HG03095 (cell line): ENCODE measurements around the gene SAP30BP.

Experiments
- ATAC-seq: cut with Tn5 transposase; IDR thresholded peaks from one replicate; pipeline ENCODE4 v1.9.1; 2021; ENCODE audit warnings: moderate library complexity; ENCODE audit not compliant: unreplicated experiment

Gene SAP30BP

GRCh38 chr17:75737133-75737962, 70.2 kb downstream of the SAP30BP start:
- no peak for ATAC-seq

- no peak for ATAC-seq
These were observed 71.2 kb downstream of the SAP30BP start for GRCh38 chr17:75738218-75738802.

- no peak for ATAC-seq
These were observed 72.0 kb downstream of the SAP30BP start for GRCh38 chr17:75739174-75739573.

- no peak for ATAC-seq
These were observed 72.7 kb downstream of the SAP30BP start for GRCh38 chr17:75739801-75740200.

- no peak for ATAC-seq
These were observed 73.1 kb downstream of the SAP30BP start for GRCh38 chr17:75740215-75740614.

- no peak for ATAC-seq
These were observed 73.5 kb downstream of the SAP30BP start for GRCh38 chr17:75740631-75741077.

- ATAC-seq: no peak
These were observed 75.2 kb downstream of the SAP30BP start for GRCh38 chr17:75742337-75742736.

GRCh38 chr17:75743625-75744206, 76.6 kb downstream of the SAP30BP start:
- no peak for ATAC-seq

- ATAC-seq: no peak
These were observed 81.6 kb downstream of the SAP30BP start for GRCh38 chr17:75748706-75749105.

GRCh38 chr17:75749545-75750389, 82.6 kb downstream of the SAP30BP start:
- ATAC-seq: no peak

- ATAC-seq: no peak
These were observed 83.7 kb downstream of the SAP30BP start for GRCh38 chr17:75750661-75751423.

- no peak for ATAC-seq
These were observed 84.7 kb downstream of the SAP30BP start for GRCh38 chr17:75751676-75752404.

- ATAC-seq: no peak
These were observed 85.2 kb downstream of the SAP30BP start for GRCh38 chr17:75752405-75752709.

- no peak for ATAC-seq
These were observed 85.8 kb downstream of the SAP30BP start for GRCh38 chr17:75752802-75753513.

GRCh38 chr17:75753514-75754377, 86.6 kb downstream of the SAP30BP start:
- peak; percentile 49 for ATAC-seq

- no peak for ATAC-seq
These were observed 87.5 kb downstream of the SAP30BP start for GRCh38 chr17:75754378-75755204.

- no peak for ATAC-seq
These were observed 88.2 kb downstream of the SAP30BP start for GRCh38 chr17:75755205-75755901.
